Stimulated activated CD8-positive, alpha-beta memory T cell treated with anti-CD3 and anti-CD28 coated beads, Interleukin-12 subunit alpha, Interleukin-12 subunit beta, amount 100 ng/mL, for 24 hours (primary cell): ENCODE results near the gene NECAB2.
"Not testable (repeated sequence)": the region's sequence is repeated elsewhere in the genome, so short reads cannot be mapped to it uniquely, and the experiment has no call there.

Experiments
- DNase-seq: peaks from one replicate; pipeline ENCODE4 v3.0.0-alpha.2; 2020; ENCODE audit errors: extremely low read depth

NECAB2 gene

DNA sequence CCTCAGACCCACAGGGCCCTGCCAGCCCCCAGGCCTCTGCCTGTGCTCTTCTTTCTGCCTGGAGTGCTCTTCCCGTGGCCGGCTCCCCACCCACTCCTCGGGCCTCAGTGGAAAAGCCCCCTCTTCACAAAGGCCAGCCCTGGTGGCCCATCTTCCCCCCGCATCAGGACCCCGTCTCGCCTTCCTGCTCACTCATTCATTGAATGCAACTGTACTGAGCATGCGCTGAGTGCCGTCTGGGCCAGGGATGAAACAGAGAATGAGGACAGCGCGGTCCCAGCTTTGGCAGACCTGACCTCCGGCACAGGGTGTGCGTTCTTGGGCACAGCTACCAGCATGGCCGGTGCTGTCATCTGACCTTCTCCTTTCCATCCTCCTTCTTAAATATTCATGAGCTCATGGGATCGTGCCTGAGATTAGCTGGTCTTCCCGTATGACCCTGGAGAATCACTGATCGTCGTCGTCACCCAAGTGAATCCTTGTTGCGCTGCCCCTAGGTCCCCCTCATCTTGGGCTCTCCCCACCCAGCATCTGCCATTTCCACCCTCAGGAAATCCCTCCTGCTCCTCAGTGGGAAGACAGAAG lies 31.4 kb upstream of the NECAB2 start:
- no peak for DNase-seq

DNA sequence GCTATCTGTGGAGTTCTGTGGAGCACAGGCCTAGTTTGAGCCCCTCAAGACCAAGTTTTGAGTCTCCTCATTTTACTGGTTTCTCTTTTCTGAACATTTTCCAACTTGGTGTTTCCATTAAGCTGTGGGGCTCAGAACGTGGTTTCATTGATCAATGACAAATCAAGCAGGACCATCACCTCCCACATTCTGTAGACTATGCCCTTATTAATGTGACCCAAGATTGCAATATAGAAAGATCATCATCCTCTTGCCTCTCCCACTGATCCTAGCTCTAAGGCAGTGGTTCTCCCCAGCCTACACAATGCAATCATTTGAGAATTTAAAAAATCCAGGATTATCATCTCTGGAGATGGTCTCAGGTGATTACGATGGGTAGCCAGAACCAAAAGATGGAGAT lies 30.8 kb upstream of the NECAB2 start:
- DNase-seq, result no peak

DNA sequence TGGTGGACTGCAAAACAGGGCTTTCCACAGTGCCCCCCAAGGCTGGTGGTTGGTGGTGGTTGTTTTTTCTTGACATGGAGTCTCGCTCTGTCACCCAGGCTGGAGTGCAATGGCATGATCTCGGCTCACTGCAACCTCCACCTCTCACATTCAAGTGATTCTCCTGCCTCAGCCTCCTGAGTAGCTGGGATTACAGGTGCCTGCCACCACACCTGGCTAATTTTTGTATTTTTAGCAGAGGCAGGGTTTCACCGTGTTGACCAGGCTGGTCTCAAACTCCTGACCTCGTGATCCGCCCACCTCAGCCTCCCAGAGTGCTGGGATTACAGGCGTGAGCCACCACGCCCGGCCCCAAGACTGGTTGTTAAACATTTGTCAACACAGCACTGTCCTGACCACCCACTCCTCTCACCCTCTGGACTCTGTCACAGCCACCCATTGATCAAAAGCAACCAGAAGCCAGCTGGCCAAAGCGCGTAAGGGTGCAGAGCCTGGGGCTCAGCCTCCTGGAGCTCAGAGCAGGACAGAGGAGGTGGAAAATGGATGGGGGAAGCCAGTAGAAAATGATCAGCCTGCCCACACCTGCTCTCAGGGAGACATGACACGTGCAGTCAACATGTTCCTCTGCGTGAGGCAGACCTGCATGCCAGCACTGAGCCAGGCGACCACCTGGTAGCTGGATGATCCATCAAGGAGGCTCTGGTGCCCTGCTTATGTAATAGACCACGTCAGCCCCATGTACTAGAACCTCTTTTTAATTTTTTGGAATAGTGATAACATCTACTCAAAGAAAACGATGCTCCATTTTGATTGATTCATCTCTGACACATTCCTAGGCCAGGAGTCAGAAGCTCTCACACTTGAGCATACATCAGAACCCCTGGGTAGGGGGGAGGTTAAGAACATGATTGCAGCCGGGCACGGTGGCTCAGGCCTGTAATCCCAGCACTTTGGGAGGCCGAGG lies 29.8 kb upstream of the NECAB2 start:
- no peak for DNase-seq

DNA sequence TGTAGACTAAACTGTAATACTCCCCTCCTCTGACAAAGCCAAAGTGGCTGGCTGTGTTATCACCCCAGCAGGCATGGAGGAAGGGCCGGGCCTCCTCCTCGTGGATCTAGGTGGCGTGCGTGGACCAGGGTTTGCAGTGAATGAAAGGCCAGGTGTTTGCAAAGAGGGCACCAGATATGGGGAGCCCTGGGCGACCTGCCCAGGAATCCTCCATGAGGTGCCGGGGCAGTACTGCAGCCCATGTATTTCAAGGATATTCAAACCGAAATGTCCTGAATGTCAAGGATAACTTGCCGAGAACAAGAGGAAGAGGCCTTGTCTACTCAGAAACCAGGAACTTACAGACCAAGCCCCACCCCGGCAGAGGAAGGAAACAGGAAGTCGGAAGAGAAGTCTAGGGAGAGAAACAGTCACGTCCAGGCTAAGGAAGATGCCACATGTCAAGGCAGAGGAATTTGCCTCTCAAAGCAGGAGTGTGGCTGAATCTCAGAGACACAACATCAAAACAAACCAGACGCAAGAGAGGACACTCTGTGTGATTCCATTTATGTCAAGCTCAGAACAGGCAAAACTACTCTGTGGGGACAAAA lies 28.7 kb upstream of the NECAB2 start:
- DNase-seq, result no peak

DNA sequence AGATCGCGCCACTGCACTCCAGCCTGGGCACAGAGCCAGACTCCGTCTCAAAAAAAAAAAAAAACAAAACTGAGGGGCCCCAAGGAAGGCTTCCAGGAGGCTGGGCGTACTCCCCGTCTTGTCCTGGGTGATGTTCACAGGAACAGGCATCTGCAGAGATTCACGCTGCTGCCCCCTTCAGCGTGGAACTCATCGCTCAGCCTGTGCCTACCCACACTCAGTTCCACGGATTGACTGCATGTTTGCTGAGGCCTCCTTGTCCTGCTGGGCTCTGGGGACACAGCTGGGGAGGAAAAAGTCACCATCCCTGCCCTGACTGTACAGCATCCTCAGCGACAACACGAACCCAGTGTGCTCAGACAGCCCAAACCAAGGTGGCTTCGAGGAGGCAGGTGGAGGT lies 27.9 kb upstream of the NECAB2 start:
- DNase-seq, result no peak

DNA sequence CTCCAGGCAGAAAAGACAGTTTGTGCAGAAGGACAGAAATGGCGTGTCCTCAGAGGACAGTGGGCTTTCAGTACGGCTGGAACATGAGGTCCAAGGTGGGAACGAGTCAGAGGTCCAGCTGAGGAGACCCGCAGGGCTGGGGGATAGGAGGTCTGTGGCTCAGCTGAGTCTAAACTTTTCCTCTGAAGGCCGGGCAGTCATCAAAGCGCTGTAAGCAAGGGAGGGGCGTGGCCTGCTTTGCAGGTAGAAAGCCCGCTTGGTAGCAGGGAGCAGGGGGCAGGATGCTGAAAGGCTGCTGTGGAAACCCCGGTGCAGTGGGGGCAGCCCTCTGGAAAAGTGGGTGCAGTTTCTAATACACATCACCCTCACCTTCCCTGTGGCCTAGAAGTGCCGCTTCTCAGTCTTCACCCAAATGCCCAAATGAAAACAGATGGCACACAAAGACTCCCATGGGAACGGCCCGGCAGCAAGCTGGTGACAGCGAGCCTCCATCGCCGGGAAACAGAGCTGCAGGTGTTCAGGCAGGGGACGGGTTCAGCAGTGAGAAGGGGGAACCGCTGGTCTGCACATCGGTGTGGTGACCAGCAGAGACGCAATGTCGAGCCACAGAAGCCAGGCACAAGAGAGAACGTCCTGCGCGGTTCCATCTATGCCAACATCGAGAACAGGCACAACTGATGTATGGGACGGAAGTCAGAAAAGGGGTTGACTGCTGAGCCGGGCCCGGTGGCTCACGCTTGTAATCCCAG lies 27.2 kb upstream of the NECAB2 start:
- no peak for DNase-seq

DNA sequence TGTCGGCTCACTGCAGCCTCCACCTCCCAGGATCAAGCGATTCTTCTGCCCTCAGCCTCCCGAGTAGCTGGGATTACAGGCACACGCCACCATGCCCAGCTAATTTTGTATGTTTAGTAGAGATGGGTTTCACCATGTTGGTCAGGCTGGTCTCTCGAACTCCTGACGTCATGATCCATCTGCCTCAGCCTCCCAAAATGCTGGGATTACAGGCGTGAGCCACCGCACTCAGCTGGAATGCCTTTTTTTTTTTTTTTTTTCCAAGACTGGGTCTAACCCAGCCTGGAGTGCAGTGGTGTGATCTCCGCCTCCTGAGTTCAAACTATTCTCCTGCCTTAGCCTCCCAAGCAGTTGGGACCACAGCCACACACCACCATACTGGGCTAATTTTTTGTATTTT lies 26.5 kb upstream of the NECAB2 start:
- DNase-seq, result not testable (repeated sequence)

DNA sequence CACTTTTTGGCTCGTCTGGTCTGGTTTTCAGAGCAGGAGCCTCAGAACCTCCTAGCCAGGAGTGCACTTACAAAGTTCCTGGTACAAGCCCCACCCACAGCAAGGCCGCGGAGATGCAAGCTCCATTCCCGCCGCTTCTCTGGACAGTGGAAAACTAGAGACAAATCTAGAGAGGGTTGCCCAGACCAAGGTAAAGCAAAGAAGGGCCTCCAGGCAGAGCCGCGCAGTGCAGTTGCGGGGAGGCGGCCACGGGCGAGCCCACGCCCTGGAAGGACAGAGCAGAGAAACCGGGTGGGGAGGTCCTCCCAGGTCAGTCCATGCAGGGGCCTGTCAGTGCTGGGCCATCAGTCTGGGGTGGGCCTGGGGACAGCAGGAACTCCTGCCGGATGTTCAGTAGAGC lies 26.0 kb upstream of the NECAB2 start:
- DNase-seq, result no peak

DNA sequence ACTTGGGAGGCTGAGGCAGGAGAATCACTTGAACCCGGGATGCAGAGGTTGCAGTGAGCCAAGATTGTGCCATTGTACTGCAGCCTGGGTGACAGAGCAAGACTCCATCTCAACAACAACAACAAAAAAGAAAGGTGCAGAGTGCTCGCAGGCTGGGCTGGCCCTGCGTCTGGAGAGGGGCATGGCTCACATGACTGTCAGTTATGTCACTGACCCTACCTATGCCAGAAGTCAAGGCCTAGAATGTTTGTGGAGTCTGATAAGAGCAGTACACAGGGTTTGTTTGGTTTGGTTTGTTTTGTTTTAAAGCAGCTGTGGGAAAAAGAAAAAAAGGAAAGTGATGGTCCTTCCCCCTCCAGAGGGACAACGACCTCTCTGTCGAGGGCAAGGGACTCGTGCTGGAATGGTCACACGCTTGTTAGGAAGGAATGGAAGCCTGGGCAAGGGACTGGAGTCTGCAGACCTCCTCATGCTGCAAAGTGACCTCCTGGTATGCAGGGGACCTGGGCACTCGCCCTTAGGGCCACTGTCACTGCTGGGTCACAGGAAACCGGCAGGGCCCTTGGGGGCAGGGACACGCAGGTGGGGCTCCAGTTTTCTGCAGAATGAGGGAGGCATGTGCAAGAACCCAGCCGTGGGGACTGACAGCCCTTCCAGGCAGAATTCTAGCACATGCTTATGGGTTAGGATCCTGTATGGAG lies 25.1 kb upstream of the NECAB2 start:
- no peak for DNase-seq

DNA sequence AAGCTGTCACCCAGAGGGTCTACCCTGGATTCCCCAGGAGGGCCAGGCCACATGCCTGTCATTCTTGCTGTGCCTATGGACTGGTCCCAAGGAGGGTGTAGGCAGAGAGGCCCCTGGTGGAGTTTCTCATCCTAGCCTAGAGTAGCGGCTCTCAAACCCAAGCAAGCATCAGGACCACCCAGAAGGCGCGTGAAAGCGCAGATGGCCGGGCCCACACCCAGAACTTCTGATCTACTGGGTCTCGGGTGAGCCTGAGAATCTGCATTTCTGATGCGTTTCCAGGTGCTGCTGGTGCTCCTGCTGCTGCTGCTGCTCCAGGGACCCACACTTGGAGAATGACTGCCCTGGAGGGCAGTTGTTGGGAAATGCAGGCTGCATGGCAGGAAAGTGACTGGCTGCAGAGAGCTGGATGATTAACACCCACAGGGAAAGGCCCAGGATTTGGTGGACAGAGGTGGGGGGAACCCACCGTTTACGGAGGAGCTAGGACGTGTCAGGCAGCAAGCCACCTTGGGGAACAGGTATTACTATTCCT lies 24.5 kb upstream of the NECAB2 start:
- DNase-seq, result no peak

DNA sequence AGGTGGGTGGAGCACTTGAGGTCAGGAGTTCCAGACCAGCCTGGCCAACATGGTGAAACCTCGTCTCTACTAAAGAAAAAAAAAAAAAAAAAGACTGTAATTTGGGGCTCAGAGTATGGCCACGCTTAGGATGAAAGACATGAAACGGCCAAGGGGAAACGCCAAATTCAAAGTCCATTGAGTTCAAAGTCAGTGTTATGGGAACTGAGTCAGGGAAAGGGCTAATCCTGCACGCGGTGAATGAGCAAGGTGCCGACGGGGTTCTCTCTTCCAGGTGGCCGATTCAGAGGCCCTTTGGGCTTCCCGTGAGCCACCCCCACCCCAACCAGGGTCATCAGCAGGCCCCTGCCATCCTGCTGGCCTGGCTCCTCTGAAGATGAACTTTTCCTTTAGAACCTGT lies 22.5 kb upstream of the NECAB2 start:
- DNase-seq, result no peak

DNA sequence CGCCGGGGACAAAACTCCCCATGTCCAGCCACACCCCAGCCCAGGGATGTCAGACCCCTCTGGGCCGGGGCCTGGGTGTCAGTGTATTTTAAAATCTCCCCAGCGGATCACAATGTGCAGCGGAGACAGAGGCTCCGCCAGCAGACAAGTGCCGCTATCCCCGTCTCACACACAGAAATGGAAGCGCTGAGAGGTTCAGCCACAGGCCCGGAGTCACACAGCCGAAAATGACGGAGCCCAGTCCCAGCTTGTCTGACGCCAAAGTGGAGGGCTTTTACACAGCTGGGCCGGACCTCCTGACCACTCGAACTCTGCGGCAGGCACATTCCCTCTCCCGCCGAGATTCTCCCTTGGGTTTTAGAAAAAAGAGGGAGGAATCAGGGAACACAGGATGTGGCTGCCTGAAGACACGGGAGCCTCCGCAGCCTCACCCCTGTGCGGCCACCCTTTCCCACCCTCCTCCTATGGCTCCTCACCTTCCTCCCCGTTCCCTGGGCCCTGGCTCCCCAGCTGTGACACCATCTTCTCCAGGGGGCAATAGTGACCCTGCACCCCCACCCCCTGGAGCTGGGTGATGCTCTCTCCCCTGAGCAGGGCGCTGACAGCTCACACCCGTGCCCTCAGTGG lies 21.8 kb upstream of the NECAB2 start:
- DNase-seq, result no peak

DNA sequence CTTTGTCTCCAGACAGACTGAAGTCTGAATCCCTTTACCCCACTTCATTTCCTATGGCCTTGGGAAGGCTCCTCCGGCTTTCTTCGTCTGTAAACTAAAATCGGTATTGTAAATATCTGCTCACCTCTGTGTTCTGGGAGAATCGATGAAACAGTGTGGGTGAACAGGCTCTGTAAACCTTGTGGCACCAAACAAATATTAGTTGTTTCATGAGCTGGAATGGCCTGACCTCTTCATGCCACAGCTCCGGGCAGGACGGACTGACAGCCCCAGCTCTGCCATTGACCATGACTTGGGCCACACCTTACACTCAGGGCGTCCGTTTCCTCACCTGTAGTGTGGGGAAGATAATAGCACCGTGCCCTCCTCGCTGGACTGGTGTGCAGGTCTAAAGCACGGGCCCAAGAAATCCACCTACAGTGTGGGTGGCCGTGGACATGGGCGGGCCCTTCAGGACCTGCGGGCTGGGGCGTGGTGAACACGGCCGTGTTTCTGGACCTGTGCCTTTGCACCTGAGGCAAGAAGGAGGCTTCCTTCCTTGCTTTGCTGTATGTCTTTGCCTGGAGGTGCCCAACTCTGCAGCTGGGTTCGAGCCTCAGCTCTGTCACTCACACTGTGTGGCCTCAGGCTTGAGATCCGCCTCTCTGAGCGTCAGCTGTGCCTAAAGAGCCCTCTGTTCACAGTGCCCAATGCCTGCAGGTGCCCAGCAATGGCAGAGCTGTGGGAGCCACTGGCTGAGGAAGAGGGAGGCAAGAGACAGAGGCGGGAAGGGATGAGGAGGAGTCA lies 21.1 kb upstream of the NECAB2 start:
- no peak for DNase-seq

DNA sequence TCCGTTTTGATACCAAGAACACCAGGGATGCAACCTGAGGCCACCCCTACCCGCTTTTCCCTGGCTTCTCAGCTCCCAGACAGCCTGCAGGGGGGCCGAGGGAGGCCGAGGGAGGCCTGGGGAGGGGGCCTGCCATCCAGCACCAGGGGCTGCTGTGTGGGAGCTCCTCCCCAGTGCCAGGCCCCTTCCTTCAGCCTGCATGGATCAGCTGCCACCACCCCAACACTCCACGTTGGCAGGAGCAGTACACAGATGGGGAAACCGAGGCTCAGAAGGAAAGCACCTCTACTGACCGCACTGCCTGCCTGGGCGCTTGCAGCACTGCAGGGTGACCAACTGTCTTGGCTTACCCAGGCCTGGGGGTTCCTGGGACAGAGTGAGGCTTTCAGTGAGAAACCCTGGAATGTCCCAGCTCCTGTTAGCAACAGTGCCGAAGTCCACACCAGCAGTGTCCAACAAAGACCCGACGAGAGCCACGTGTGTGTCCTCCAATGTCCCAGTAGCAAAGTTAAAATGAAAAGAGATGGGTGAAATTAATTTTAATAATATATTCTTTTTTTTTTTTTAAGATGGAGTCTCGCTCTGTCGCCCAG lies 20.3 kb upstream of the NECAB2 start:
- no peak for DNase-seq

DNA sequence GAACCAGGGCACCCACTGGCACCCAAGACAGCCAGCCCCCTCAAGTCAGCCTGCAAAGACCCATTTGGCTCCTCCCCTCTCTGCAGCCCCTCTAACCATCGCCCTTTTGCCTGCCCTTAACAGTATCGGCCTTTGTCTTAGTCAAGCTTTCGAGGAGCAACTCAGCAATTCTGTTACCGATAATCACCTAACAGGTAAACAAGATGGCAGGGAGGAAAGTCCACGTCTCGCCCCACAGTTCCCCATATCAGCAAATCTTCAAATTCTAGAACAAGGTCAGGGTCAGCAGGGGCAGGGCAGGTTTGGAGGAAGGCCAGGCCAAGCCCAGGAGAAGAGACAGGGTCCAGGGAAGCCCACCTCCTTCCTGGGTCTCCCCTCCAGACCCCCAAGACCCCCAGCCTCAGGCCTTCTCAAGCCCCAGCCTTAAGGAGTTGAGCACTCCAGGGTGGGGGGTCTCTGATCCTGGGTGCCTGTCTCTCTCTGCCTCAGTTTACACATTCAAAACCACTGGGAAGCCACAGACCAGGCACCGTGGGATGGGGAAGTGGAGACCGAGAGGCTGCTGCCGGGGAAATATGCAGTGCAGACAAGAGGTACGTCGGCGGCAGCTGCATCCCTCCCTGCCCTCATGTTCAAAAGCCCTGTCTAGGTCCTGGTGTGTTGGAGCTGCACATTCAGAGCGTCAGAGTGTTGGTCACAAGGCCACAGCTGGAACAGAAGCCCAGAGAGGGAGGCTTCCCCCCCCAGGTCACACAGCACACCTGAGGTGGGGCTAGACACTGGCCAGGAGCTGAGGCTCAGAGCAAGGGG lies 18.9 kb upstream of the NECAB2 start:
- DNase-seq, result no peak

DNA sequence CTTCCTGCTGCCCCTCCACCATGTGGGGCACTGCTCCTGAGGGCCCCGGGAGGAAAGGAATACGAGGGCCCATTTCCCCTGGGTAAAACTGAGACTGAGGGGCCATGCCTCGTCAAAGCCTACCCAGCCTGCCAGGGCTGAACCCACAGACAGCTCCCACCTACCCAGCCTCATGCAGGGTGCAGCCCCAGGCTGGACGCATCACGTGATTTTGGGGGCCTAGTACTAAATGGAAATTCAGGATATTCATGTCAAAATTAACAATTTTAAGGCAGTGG lies 18.4 kb upstream of the NECAB2 start:
- no peak for DNase-seq

DNA sequence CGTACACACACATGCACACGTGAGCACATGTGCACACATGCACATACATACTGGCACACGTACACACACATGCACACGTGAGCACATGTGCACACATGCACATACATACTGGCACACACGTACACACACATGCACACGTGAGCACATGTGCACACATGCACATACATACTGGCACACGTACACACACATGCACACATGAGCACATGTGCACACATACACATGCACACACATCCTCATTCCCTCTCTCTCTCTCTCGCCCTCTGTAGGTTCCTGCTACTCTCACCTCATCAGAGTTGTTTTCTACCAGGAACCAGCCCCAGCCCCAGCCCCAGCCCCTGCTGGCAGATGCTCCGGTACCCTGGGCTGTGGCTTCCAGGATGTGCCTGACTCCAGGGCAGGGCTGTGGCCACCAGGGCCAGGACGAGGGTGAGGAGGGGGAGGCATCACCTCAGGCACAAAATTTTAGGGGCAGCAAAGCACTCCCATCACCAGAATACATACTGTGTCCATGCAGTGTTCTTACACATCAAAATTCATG lies 17.1 kb upstream of the NECAB2 start:
- DNase-seq, result not testable (repeated sequence)

DNA sequence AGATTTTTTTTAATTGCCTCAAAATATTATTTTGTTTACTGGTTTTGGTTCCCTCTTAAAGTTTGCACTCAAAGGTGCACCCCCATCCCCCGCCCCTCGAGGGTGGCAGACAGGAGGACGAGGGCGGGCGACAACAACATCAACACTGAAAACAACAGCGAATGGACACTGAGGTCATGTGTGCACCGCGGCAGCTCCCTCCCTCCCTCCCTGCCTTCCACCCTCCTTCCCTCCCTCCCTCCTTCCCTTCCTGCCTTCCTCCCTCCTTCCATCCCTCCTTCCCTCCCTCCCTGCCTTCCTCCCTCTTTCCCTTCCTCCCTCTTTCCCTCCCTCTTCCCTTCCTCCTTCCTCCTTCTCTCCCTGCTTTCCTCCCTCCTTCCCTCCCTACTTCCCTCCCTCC lies 16.5 kb upstream of the NECAB2 start:
- DNase-seq, result no peak

DNA sequence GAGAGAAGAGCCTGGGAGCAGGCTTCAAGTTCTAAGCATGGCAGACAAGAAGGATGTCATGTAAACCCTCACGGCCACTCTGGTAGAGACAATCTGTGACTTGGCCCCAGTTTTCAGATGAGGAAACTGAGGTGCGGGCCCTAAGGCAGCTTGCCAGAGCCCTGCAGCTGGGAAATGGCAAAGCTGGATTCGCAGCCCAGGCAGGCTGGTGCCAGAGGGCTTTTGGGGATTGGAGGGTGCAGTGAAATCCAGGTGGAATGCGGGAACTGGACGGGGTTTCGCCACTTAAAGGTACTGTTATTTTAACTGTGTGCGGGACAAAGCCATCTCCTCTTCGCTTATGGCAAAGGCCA lies 15.5 kb upstream of the NECAB2 start:
- no peak for DNase-seq
